K562 (cell line): ENCODE results near the gene LUM. TPM values are rescaled to one million over a fixed set of nuclear protein-coding genes. Genes with fewer than 3 reads are reported as not detected.

Experiments
- ATAC-seq: fragments of 200-7000 bp; cut with Tn5 transposase; 3 replicates; pipeline ENCODE4 v1.9.1; 2020; ENCODE audit warnings: moderate library complexity
- BruUV-seq: library from RNA; stranded (reverse); fragments of 400-500 nt; replicated peaks from 2 replicates; lab custom pipeline; 2021; lab: Mats Ljungman, UMichigan
- CTCF ChIA-PET: fragments of 300-600 bp; formaldehyde crosslinking; extraction: SDS; loops from one replicate; lab custom pipeline; 2021; ENCODE audit warnings: low intra/inter-chr PET ratio; lab: Yijun Ruan, JAX
- POLR2A ChIA-PET: fragments of 300-600, 350-650 bp; sonication (Branson Sonifier 250); formaldehyde crosslinking; extraction: SDS; loops from one replicate; lab custom pipeline; 2021; ENCODE audit warnings: antibody characterized with exemption, inconsistent platforms; lab: Yijun Ruan, JAX
- DNase-seq, 4 experiments: peaks; one replicate each; pipeline versions ENCODE4 v3.0.0 to v3.0.0-alpha.2; 2011 to 2018; ENCODE audit warnings: low spot score in 3 of 4, mixed read lengths in 3 of 4; ENCODE audit errors: extremely low read depth in 1 of 4
- FAIRE-seq: peaks from 2 replicates; lab custom pipeline; 2011; peaks lifted over from hg19 to GRCh38; lab: Jason Lieb, UNC
- H2AFZ ChIP-seq: 2 replicates; pipeline ENCODE4 v1.6.0; 2011; ENCODE audit warnings: low read depth, low read length, control low read depth, inconsistent platforms
- H3K27ac ChIP-seq: fragments of 200-600 bp; 3 replicates; pipeline ENCODE4 v1.8.0; 2011; ENCODE audit warnings: low read depth, mild to moderate bottlenecking, control low read depth, inconsistent platforms, low read length, moderate library complexity, mixed read lengths; ENCODE audit errors: extremely low read depth
- H3K27me3 ChIP-seq, 2 experiments: fragments of 300-600 bp in 1 of 2; 2 replicates in 1 of 2; 3 replicates in 1 of 2; pipeline versions ENCODE4 v1.6.0 to v1.8.0; 2011; ENCODE audit warnings: inconsistent platforms in 2 of 2, low read length in 2 of 2, mild to moderate bottlenecking in 1 of 2, mixed read lengths in 1 of 2, moderate library complexity in 1 of 2; ENCODE audit not compliant: control insufficient read depth in 2 of 2, insufficient read depth in 2 of 2
- H3K36me3 ChIP-seq: fragments of 300-600 bp; 3 replicates; pipeline ENCODE4 v1.8.0; 2011; ENCODE audit warnings: mild to moderate bottlenecking, low read length, inconsistent platforms; ENCODE audit not compliant: control insufficient read depth, insufficient read depth
- H3K4me1 ChIP-seq, 2 experiments: fragments of 200-600 bp in 1 of 2; replicated peaks in 1 of 2; 2 replicates in 1 of 2; 3 replicates in 1 of 2; pipeline versions ENCODE4 v1.5.1 to v1.8.0; 2011; ENCODE audit warnings: inconsistent platforms in 2 of 2, low read length in 2 of 2, mild to moderate bottlenecking in 1 of 2, mixed read lengths in 1 of 2, moderate library complexity in 1 of 2; ENCODE audit not compliant: control insufficient read depth in 2 of 2, insufficient read depth in 2 of 2
- H3K4me2 ChIP-seq: 2 replicates; pipeline ENCODE4 v1.6.1; 2011; ENCODE audit warnings: low read length, control low read depth, inconsistent platforms, mixed read lengths; ENCODE audit not compliant: insufficient read depth
- H3K4me3 ChIP-seq: fragments of 200-600 bp; sonication (generic), shearing (Covaris generic); 2 replicates; pipeline ENCODE4 v1.5.1; 2016; ENCODE audit warnings: control low read depth, inconsistent platforms
- H3K79me2 ChIP-seq: fragments of 200-600 bp; 3 replicates; pipeline ENCODE4 v1.8.0; 2011; ENCODE audit warnings: low read length, inconsistent platforms; ENCODE audit not compliant: control insufficient read depth, insufficient read depth
- H3K9ac ChIP-seq, 2 experiments: 2 replicates each; pipeline versions ENCODE4 v1.6.0 to v1.6.1; 2011; ENCODE audit warnings: low read depth in 2 of 2, low read length in 2 of 2, control low read depth in 1 of 2, inconsistent platforms in 1 of 2, mild to moderate bottlenecking in 1 of 2, mixed read lengths in 1 of 2; ENCODE audit not compliant: insufficient read depth in 1 of 2
- H3K9me1 ChIP-seq: one replicate; pipeline ENCODE4 v1.6.0; 2011; ENCODE audit warnings: inconsistent platforms, mild to moderate bottlenecking, low read length, moderate library complexity; ENCODE audit not compliant: control insufficient read depth, insufficient read depth
- H3K9me3 ChIP-seq: replicated peaks from 2 replicates; pipeline ENCODE4 v1.5.1; 2011; ENCODE audit warnings: low read depth, low read length, inconsistent platforms; ENCODE audit not compliant: control insufficient read depth, insufficient read depth
- H4K20me1 ChIP-seq: replicated peaks from 2 replicates; pipeline ENCODE4 v1.6.1; 2011; ENCODE audit warnings: low read length, inconsistent platforms, mixed read lengths; ENCODE audit not compliant: control insufficient read depth, insufficient read depth
- ARHGAP35 ChIP-seq: fragments of 450-650 bp; IDR thresholded peaks from 2 replicates; pipeline ENCODE4 v1.6.1; 2018; ENCODE audit not compliant: partially characterized antibody
- BRD9 ChIP-seq: fragments of 450-650 bp; IDR thresholded peaks from 2 replicates; pipeline ENCODE4 v1.6.1; 2018; ENCODE audit warnings: low read depth; ENCODE audit not compliant: partially characterized antibody
- EHMT2 ChIP-seq: fragments of 450-650 bp; IDR thresholded peaks from 2 replicates; pipeline ENCODE4 v1.6.1; 2018; ENCODE audit warnings: antibody characterized with exemption
- HCFC1 ChIP-seq: IDR thresholded peaks from 2 replicates; pipeline ENCODE4 v1.6.1; 2012; ENCODE audit warnings: low read depth, low read length, improper control_type of control experiment
- HDAC6 ChIP-seq: IDR thresholded peaks from 2 replicates; pipeline ENCODE4 v1.6.1; 2012; ENCODE audit warnings: low read depth, mild to moderate bottlenecking, control low read depth, inconsistent platforms, low read length, moderate library complexity
- HMGN3 ChIP-seq: IDR thresholded peaks from 2 replicates; pipeline ENCODE4 v1.6.1; 2011; ENCODE audit warnings: borderline replicate concordance, low read depth, mild to moderate bottlenecking, mixed read lengths, low read length; ENCODE audit not compliant: insufficient read length; ENCODE audit errors: extremely low read depth
- MTA1 ChIP-seq: fragments of 450-650 bp; IDR thresholded peaks from 2 replicates; pipeline ENCODE4 v1.6.1; 2017; ENCODE audit warnings: borderline replicate concordance
- SREBF2 ChIP-seq: sonication (generic); formaldehyde crosslinking; IDR thresholded peaks from 2 replicates; pipeline ENCODE4 v1.4.0; 2020; ENCODE audit warnings: mild to moderate bottlenecking, missing genetic modification reagents
- TCF7 ChIP-seq: sonication (generic); IDR thresholded peaks from 2 replicates; pipeline ENCODE4 v1.6.1; 2016; ENCODE audit warnings: antibody characterized with exemption, borderline replicate concordance
- ZNF408 ChIP-seq: fragments of 250-450 bp; sonication (Bioruptor Pico); IDR thresholded peaks from 2 replicates; pipeline ENCODE4 v1.4.0; 2020; ENCODE audit warnings: low read depth, mild to moderate bottlenecking, moderate library complexity
- ZNF57 ChIP-seq: fragments of 450-650 bp; formaldehyde crosslinking; IDR thresholded peaks from 2 replicates; pipeline ENCODE4 v1.4.0; 2020; ENCODE audit warnings: mild to moderate bottlenecking, moderate library complexity
- ZNF764 ChIP-seq: fragments of 250-450 bp; sonication (Bioruptor Pico); IDR thresholded peaks from 2 replicates; pipeline ENCODE4 v1.4.0; 2020; ENCODE audit warnings: low read depth, mild to moderate bottlenecking, moderate library complexity
- ZNF766 ChIP-seq: fragments of 200-800 bp; sonication (Bioruptor generic); conservative IDR thresholded peaks from 2 replicates; pipeline ENCODE4 v1.6.1; 2016; ENCODE audit warnings: missing genetic modification characterization, missing compliant biosample characterization
- ZSCAN32 ChIP-seq: fragments of 450-650 bp; formaldehyde crosslinking; IDR thresholded peaks from 2 replicates; pipeline ENCODE4 v1.4.0; 2020; ENCODE audit warnings: mild to moderate bottlenecking, moderate library complexity
- WGBS: fragments of 100-300 bp; shearing (Covaris generic); methylation state at CpG from one replicate; pipeline ENCODE4 v1.1.6; 2016; ENCODE audit warnings: low coverage, mixed read lengths; ENCODE audit not compliant: insufficient coverage; ENCODE audit errors: missing lambda C conversion rate; 5-methylcytosine and 5-hydroxymethylcytosine counted together
- in situ Hi-C: fragments of 300-500 bp; cut with MboI; formaldehyde crosslinking; loops from 4 replicates; pipeline ENCODE4 v1.15.0; 2018; ENCODE audit warnings: inconsistent platforms, mixed read lengths
- intact Hi-C: fragments of 100-400 bp; cut with micrococcal nuclease; formaldehyde crosslinking; loops from 2 replicates; pipeline ENCODE4 v1.14.2; 2022
- polyA plus RNA-seq, 8 experiments: library from polyadenylated mRNA; depleted of rRNA in 4 of 8; stranded (reverse) in 5 of 8; unstranded in 3 of 8; fragments of >200 nt; fragmentation: Nextera tagmentation in 2 of 8; fragmentation: Illumina TruSeq in 1 of 8; extraction: Ambion mirVana in 2 of 8; extraction: Trizol in 1 of 8; gene quantifications; 2 replicates each; pipeline versions ENCODE4 v1.2.1 to v1.2.3, GENCODE V29; 2011 to 2014; ENCODE audit warnings: inconsistent platforms in 1 of 8, missing spikeins in 1 of 8
- total RNA-seq, 7 experiments: library from RNA; depleted of rRNA in 6 of 7; stranded (reverse); fragments of >200 nt in 6 of 7; fragmentation: Illumina TruSeq in 2 of 7; extraction: Trizol in 2 of 7; gene quantifications; 2 replicates each; pipeline versions ENCODE4 v1.2.1 to v1.2.3, GENCODE V29; 2011 to 2021; ENCODE audit warnings: low replicate concordance in 1 of 7
- TF ChIP-seq, protein P1 (sequence below): IDR thresholded peaks from 2 replicates; pipeline ENCODE4 v1.6.1; 2012; ENCODE audit warnings: low read depth, low read length, improper control_type of control experiment, borderline replicate concordance
- TF ChIP-seq, protein P2 (sequence below): fragments of 450-650 bp; IDR thresholded peaks from one replicate; pipeline ENCODE4 v1.6.1; 2018; ENCODE audit warnings: mild to moderate bottlenecking, moderate library complexity; ENCODE audit not compliant: partially characterized antibody

Gene LUM
- total and polyA plus RNA-seq, 9 of the 15 experiments (the other 6 are each of a cell fraction or from before 2014, with no cell fraction given) = 0.40 TPM; not detected in 8

DNA sequence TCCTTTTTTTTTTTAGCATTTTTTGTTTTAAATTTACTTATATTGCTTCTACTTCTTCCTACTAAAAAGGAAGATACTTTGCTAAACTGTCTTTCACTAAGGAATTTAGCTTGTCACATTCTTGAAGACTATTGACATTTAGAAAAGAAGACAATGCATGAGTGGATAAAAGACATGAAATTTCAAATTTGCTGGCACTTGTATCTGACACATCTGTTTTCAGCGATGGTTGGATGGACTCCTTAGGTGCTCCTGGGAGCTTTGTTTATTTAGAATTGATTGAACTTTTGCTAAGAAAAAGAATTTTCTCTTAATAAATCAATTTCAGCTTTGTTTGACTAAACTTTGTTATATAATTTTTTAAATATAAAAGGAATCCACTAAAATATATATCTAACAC, 50.2 kb downstream of the LUM start:
- Histone ChIP-seq H2AFZ (no peak overlapping the region), H3K27ac (no peak overlapping the region), H3K79me2 (no peaks in the 10 kb centered on the region), H3K9me1 (no peaks in the 10 kb centered on the region), H3K36me3 (no peaks in the 10 kb centered on the region), H3K4me2 (no peak overlapping the region)
- no TSS peak for BruUV-seq
- intact Hi-C loops = no loop called here
- POLR2A ChIA-PET = no interaction called here
- TF ChIP-seq EHMT2 (no peak), BRD9 (no peak), MTA1 (no peak)
- TF ChIP-seq, all 486 proteins: peak for 0
- no peaks in the 10 kb centered on the region for H4K20me1 ChIP-seq
- H3K27me3 ChIP-seq = no peaks in the 10 kb centered on the region
- no peak overlapping the region for H3K9ac ChIP-seq
- CTCF ChIA-PET = no interaction called here
- 0% methylated on average over 1 of the region's 1 CpG for WGBS
- H3K9me3 ChIP-seq = 0 out of 2 replicates have a peak, but pooled peaks cover 2% of the 10 kb centered on the region
- no peaks in the 10 kb centered on the region for H3K4me1 ChIP-seq
- no peak for FAIRE-seq
- no peak for ATAC-seq
- in situ Hi-C loops = no loop called here
- DNase-seq = no peak
- H3K4me3 ChIP-seq = no peak overlapping the region

DNA sequence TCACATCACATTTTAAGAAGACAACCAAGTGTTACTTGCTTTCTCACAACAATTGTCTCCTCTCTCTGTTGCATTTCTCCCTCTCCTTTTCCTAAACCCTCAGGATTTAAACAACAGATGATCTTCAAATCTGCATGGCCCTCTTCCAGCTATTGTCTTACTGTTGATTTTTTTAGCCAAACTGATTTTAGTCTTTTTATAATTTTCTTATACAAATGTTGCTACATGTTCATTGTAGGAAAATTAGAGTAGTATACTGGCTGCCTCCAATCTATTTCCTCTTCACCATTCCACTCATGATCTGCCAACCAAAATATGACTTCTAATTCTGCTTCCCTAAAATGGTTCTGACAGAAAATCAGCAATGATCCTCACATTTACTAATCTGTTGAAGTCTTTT, 52.1 kb downstream of the LUM start:
- Histone ChIP-seq H3K4me2 (no peak overlapping the region), H3K4me1 (no peaks in the 10 kb centered on the region), H3K9ac (no peak overlapping the region), H3K79me2 (no peaks in the 10 kb centered on the region), H3K9me3 (0 out of 2 replicates have a peak, but pooled peaks cover 2% of the 10 kb centered on the region), H3K27ac (no peak overlapping the region), H3K36me3 (no peaks in the 10 kb centered on the region), H3K27me3 (no peaks in the 10 kb centered on the region), H2AFZ (no peak overlapping the region), H3K4me3 (no peak overlapping the region), H3K9me1 (no peaks in the 10 kb centered on the region), H4K20me1 (no peaks in the 10 kb centered on the region)
- no peak for FAIRE-seq
- ChIA-PET POLR2A (no interaction called here), CTCF (no interaction called here)
- in situ Hi-C loops (no loop called here), intact Hi-C loops (no loop called here)
- DNase-seq = no peak
- ATAC-seq = no peak
- no TSS peak for BruUV-seq
- TF ChIP-seq SREBF2 = no peak
- TF ChIP-seq ZNF766 (CRISPR knock-in tag) = no peak
- TF ChIP-seq TCF7 = no peak
- TF ChIP-seq, protein P1, sequence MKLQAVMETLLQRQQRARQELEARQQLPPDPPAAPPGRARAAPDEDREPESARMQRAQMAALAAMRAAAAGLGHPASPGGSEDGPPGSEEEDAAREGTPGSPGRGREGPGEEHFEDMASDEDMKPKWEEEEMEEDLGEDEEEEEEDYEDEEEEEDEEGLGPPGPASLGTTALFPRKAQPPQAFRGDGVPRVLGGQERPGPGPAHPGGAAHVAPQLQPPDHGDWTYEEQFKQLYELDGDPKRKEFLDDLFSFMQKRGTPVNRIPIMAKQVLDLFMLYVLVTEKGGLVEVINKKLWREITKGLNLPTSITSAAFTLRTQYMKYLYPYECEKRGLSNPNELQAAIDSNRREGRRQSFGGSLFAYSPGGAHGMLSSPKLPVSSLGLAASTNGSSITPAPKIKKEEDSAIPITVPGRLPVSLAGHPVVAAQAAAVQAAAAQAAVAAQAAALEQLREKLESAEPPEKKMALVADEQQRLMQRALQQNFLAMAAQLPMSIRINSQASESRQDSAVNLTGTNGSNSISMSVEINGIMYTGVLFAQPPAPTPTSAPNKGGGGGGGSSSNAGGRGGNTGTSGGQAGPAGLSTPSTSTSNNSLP = no peak
- TF ChIP-seq HDAC6 = no peak
- no peak for TF ChIP-seq ZSCAN32 (CRISPR knock-in tag)
- no peak for TF ChIP-seq ZNF764 (CRISPR knock-in tag)
- no peak for TF ChIP-seq ZNF57 (CRISPR knock-in tag)
- TF ChIP-seq ZNF408 (CRISPR knock-in tag) = no peak
- TF ChIP-seq, protein P2, sequence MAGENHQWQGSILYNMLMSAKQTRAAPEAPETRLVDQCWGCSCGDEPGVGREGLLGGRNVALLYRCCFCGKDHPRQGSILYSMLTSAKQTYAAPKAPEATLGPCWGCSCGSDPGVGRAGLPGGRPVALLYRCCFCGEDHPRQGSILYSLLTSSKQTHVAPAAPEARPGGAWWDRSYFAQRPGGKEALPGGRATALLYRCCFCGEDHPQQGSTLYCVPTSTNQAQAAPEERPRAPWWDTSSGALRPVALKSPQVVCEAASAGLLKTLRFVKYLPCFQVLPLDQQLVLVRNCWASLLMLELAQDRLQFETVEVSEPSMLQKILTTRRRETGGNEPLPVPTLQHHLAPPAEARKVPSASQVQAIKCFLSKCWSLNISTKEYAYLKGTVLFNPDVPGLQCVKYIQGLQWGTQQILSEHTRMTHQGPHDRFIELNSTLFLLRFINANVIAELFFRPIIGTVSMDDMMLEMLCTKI = no peak
- no peak for TF ChIP-seq HMGN3
- TF ChIP-seq HCFC1 = no peak
- no peak for TF ChIP-seq ARHGAP35
